HepG2 (cell line): Measurements from ENCODE around the gene MFAP2. TPM values are rescaled to one million over a fixed set of nuclear protein-coding genes. Genes with fewer than 3 reads are reported as not detected.

Source experiments
- ATAC-seq: fragments of 200-7000 bp; cut with Tn5 transposase; 3 replicates; pipeline ENCODE4 v1.9.1; 2020; ENCODE audit warnings: mild to moderate bottlenecking, moderate library complexity
- BruUV-seq: library from RNA; stranded (reverse); fragments of 400-500 nt; replicated peaks from 2 replicates; lab custom pipeline; 2021; lab: Mats Ljungman, UMichigan
- CTCF ChIA-PET: fragments of 300-600 bp; formaldehyde crosslinking; extraction: SDS; loops from one replicate; lab custom pipeline; 2021; ENCODE audit warnings: low total read pairs, inconsistent platforms, low intra/inter-chr PET ratio; lab: Yijun Ruan, JAX
- POLR2A ChIA-PET: fragments of 350-600 bp; sonication (Branson Sonifier 250); formaldehyde crosslinking; loops from one replicate; lab custom pipeline; 2020; ENCODE audit warnings: antibody characterized with exemption, inconsistent platforms; lab: Yijun Ruan, JAX
- DNase-seq: peaks from one replicate; pipeline ENCODE4 v3.0.0-alpha.2; 2015; ENCODE audit warnings: low spot score
- FAIRE-seq: peaks from 3 replicates; lab custom pipeline; 2011; peaks lifted over from hg19 to GRCh38; lab: Jason Lieb, UNC
- H2AFZ ChIP-seq: one replicate; pipeline ENCODE4 v1.6.1; 2011; ENCODE audit warnings: low read length, inconsistent platforms
- H3K27ac ChIP-seq: fragments of 300-600 bp; 3 replicates; pipeline ENCODE4 v1.8.0; 2011; ENCODE audit warnings: mixed run types, mild to moderate bottlenecking, mixed read lengths, low read length, inconsistent platforms; ENCODE audit not compliant: insufficient read depth; ENCODE audit errors: extremely low read length
- H3K27me3 ChIP-seq, 2 experiments: fragments of 200-600 bp in 1 of 2; 2 replicates in 1 of 2; 3 replicates in 1 of 2; pipeline versions ENCODE4 v1.6.0 to v1.8.0; 2011; ENCODE audit warnings: low read length in 2 of 2, mild to moderate bottlenecking in 2 of 2, moderate library complexity in 2 of 2, inconsistent platforms in 1 of 2; ENCODE audit not compliant: insufficient read depth in 2 of 2, control insufficient read depth in 1 of 2
- H3K36me3 ChIP-seq, 2 experiments: fragments of 200-600 bp in 1 of 2; replicated peaks in 1 of 2; 2 replicates in 1 of 2; 3 replicates in 1 of 2; pipeline versions ENCODE4 v1.5.1 to v1.8.0; 2011; ENCODE audit warnings: low read length in 2 of 2, inconsistent platforms in 1 of 2; ENCODE audit not compliant: insufficient read depth in 2 of 2, control insufficient read depth in 1 of 2
- H3K4me1 ChIP-seq: 2 replicates; pipeline ENCODE4 v1.5.1; 2012; ENCODE audit warnings: low read length, inconsistent platforms; ENCODE audit not compliant: insufficient read depth
- H3K4me2 ChIP-seq: 2 replicates; pipeline ENCODE4 v1.6.0; 2011; ENCODE audit warnings: low read depth, low read length, inconsistent platforms
- H3K4me3 ChIP-seq, 3 experiments: fragments of 200-600 bp in 1 of 3; sonication (generic), shearing (Covaris generic) in 1 of 3; replicated peaks in 1 of 3; 2 replicates each; pipeline ENCODE4 v1.5.1; 2011 to 2016; ENCODE audit warnings: low read length in 3 of 3, inconsistent platforms in 2 of 3, low read depth in 2 of 3, mild to moderate bottlenecking in 2 of 3, control low read depth in 1 of 3, mixed read lengths in 1 of 3; ENCODE audit not compliant: insufficient read depth in 1 of 3
- H3K79me2 ChIP-seq: one replicate; pipeline ENCODE4 v1.6.1; 2011; ENCODE audit warnings: low read length, inconsistent platforms; ENCODE audit not compliant: insufficient read depth
- H3K9ac ChIP-seq: 2 replicates; pipeline ENCODE4 v1.6.0; 2011; ENCODE audit warnings: mild to moderate bottlenecking, low read depth, low read length, inconsistent platforms; ENCODE audit not compliant: insufficient read depth
- H3K9me3 ChIP-seq: 2 replicates; pipeline ENCODE4 v1.5.1; 2012; ENCODE audit warnings: mild to moderate bottlenecking, low read length
- H4K20me1 ChIP-seq: 2 replicates; pipeline ENCODE4 v1.6.0; 2011; ENCODE audit warnings: inconsistent platforms, mild to moderate bottlenecking, low read length, moderate library complexity; ENCODE audit not compliant: insufficient read depth
- ATF7-NPFF ChIP-seq: sonication (generic); formaldehyde crosslinking; IDR thresholded peaks from 2 replicates; pipeline ENCODE4 v1.8.1; 2023; ENCODE audit warnings: mild to moderate bottlenecking, low read depth, missing genetic modification reagents, moderate library complexity
- CBX5 ChIP-seq: sonication (generic); formaldehyde crosslinking; IDR thresholded peaks from 2 replicates; pipeline ENCODE4 v1.4.0; 2020; ENCODE audit warnings: missing genetic modification reagents, borderline replicate concordance
- CERS6 ChIP-seq: sonication (generic); formaldehyde crosslinking; IDR thresholded peaks from 2 replicates; pipeline ENCODE4 v1.5.0; 2020; ENCODE audit warnings: missing genetic modification reagents
- FIP1L1 ChIP-seq: fragments of 200-400 bp; formaldehyde crosslinking; IDR thresholded peaks from 2 replicates; pipeline ENCODE4 v1.6.1; 2018; ENCODE audit warnings: low read depth, mild to moderate bottlenecking, low read length, moderate library complexity, borderline replicate concordance; ENCODE audit not compliant: insufficient read depth
- GMEB1 ChIP-seq: sonication (generic); formaldehyde crosslinking; IDR thresholded peaks from 2 replicates; pipeline ENCODE4 v1.5.1; 2020; ENCODE audit warnings: missing genetic modification reagents, mild to moderate bottlenecking, borderline replicate concordance
- HMGXB3 ChIP-seq: sonication (generic); formaldehyde crosslinking; IDR thresholded peaks from 2 replicates; pipeline ENCODE4 v1.4.0; 2020; ENCODE audit warnings: missing genetic modification reagents, borderline replicate concordance
- MAX ChIP-seq: IDR thresholded peaks from 2 replicates; pipeline ENCODE4 v1.6.1; 2012; ENCODE audit warnings: inconsistent platforms
- MXD3 ChIP-seq: IDR thresholded peaks from 2 replicates; pipeline ENCODE4 v1.6.1; 2016; ENCODE audit warnings: mild to moderate bottlenecking, missing biosample characterization, missing genetic modification reagents
- ZNF335 ChIP-seq: sonication (generic); formaldehyde crosslinking; IDR thresholded peaks from 2 replicates; pipeline ENCODE4 v1.4.0; 2020; ENCODE audit warnings: missing genetic modification reagents
- ZNF530 ChIP-seq: sonication (generic); formaldehyde crosslinking; IDR thresholded peaks from 2 replicates; pipeline ENCODE4 v1.5.0; 2020; ENCODE audit warnings: low read depth, mild to moderate bottlenecking, missing genetic modification reagents
- WGBS: methylation state at CpG from one replicate; pipeline ENCODE4 v1.1.6; 2017; ENCODE audit warnings: low lambda C conversion rate; 5-methylcytosine and 5-hydroxymethylcytosine counted together
- in situ Hi-C: cut with HindIII; loops from 2 replicates; pipeline ENCODE4 v1.10.0; 2017; ENCODE audit warnings: low pct_unique_long_range_greater_than_20kb; ENCODE audit not compliant: extremely low pct_ligation_motif_present
- intact Hi-C: fragments of 100-400 bp; cut with micrococcal nuclease; formaldehyde crosslinking; loops from one replicate; pipeline ENCODE4 v1.10.0; 2022; ENCODE audit not compliant: unreplicated experiment
- polyA plus RNA-seq, 8 experiments: library from polyadenylated mRNA; depleted of rRNA in 3 of 8; stranded (reverse) in 7 of 8; unstranded in 1 of 8; fragments of >200 nt; fragmentation: Illumina TruSeq in 4 of 8; extraction: Trizol in 4 of 8; gene quantifications; 2 replicates each; pipeline versions ENCODE4 v1.2.1 to v1.2.3, GENCODE V29; 2011 to 2016; ENCODE audit warnings: low read depth in 4 of 8, missing spikeins in 1 of 8, mixed read lengths in 1 of 8; ENCODE audit not compliant: insufficient read depth in 1 of 8
- total RNA-seq, 5 experiments: library from RNA; depleted of rRNA; stranded (reverse); fragments of >200 nt; fragmentation: Illumina TruSeq; extraction: Trizol; gene quantifications; 2 replicates each; pipeline ENCODE4 v1.2.3, GENCODE V29; 2016; ENCODE audit warnings: low read depth in 1 of 5

MFAP2 gene
- total and polyA plus RNA-seq, 2 of the 13 experiments (the other 11 are each of a cell fraction or from before 2014, with no cell fraction given), result 1.1 to 1.4 TPM

GRCh38 chr1:16958475-16958874 is 21.9 kb downstream of the MFAP2 start:
- no peaks in the 10 kb centered on the region for H3K9me3 ChIP-seq
- peaks cover 0 to 1% of the 10 kb centered on the region in 2 experiments; a peak in 2 of 5 replicates for H3K27me3 ChIP-seq
- H4K20me1 ChIP-seq, result no peaks in the 10 kb centered on the region
- FAIRE-seq, result no peak
- peaks cover 24% of the 10 kb centered on the region for H3K4me1 ChIP-seq
- no TSS peak for BruUV-seq
- CTCF ChIA-PET, result no interaction called here
- in situ Hi-C loops, result loop anchor here (5.0 to 25.0 kb wide), 2 partner anchors 89 to 279 kb away; partner anchors contain the start of gene PADI3
- no peak overlapping the region for H2AFZ ChIP-seq
- no peak overlapping the region for H3K27ac ChIP-seq
- no peak overlapping the region for H3K4me3 ChIP-seq
- POLR2A ChIA-PET, result no interaction called here
- H3K9ac ChIP-seq, result no peak overlapping the region
- no peak overlapping the region for H3K4me2 ChIP-seq
- intact Hi-C loops, result no loop called here
- no peak for ATAC-seq
- no peaks in the 10 kb centered on the region for H3K79me2 ChIP-seq
- TF ChIP-seq MAX (no peak), ZNF530 (CRISPR knock-in tag) (no peak)
- WGBS, result 89% methylated on average over 9 of the region's 12 CpGs
- no peaks in the 10 kb centered on the region for H3K36me3 ChIP-seq
- DNase-seq, result no peak

- intact Hi-C loops (no loop called here), in situ Hi-C loops (loop anchor here (5.0 to 25.0 kb wide), 2 partner anchors 90 to 280 kb away; partner anchors contain the start of gene PADI3)
- no peak overlapping the region for H3K4me2 ChIP-seq
- DNase-seq (no peak), ATAC-seq (no peak), FAIRE-seq (no peak)
- no peaks in the 10 kb centered on the region for H4K20me1 ChIP-seq
- peaks cover 24% of the 10 kb centered on the region for H3K4me1 ChIP-seq
- ChIA-PET POLR2A (no interaction called here), CTCF (no interaction called here)
- no TSS peak for BruUV-seq
- H2AFZ ChIP-seq, result no peak overlapping the region
- no peak overlapping the region for H3K9ac ChIP-seq
- H3K4me3 ChIP-seq, result no peak overlapping the region
- peaks cover 0 to 1% of the 10 kb centered on the region in 2 experiments; a peak in 2 of 5 replicates for H3K27me3 ChIP-seq
- no peak overlapping the region for H3K27ac ChIP-seq
- WGBS, result 87% methylated on average over 6 of the region's 8 CpGs
- no peaks in the 10 kb centered on the region for H3K36me3 ChIP-seq
- H3K9me3 ChIP-seq, result no peaks in the 10 kb centered on the region
- no peaks in the 10 kb centered on the region for H3K79me2 ChIP-seq
- TF ChIP-seq MXD3 (CRISPR knock-in tag) (no peak), GMEB1 (CRISPR knock-in tag) (no peak), HMGXB3 (no peak), ATF7-NPFF (no peak), CERS6 (CRISPR knock-in tag) (no peak), ZNF335 (CRISPR knock-in tag) (no peak), FIP1L1 (no peak), CBX5 (CRISPR knock-in tag) (no peak)
These were observed 22.7 kb downstream of the MFAP2 start for GRCh38 chr1:16957731-16958130.
